Daoy (cell line): Measurements from ENCODE around the gene RHOT2. TPM values are rescaled to one million over a fixed set of nuclear protein-coding genes. Genes with fewer than 3 reads are reported as not detected.

Source experiments
- DNase-seq: peaks from one replicate; pipeline ENCODE4 v3.0.0-alpha.2; 2015; ENCODE audit warnings: low read depth
- total RNA-seq: library from RNA; depleted of rRNA; stranded (reverse); fragments of >200 nt; shearing (Covaris generic); gene quantifications from 2 replicates; pipeline ENCODE4 v1.2.3, GENCODE V29; 2014; rRNA removed

Gene RHOT2
- total RNA-seq = 38.7 and 42.9 TPM in 2 replicates

GRCh38 chr16:667780-668518, at the start of gene RHOT2:
Gene RHOT2, plus strand, starts transcription at chr16:668132. Its CDS starts 68 bp downstream, at chr16:668200.
- peak; percentile 94 for DNase-seq

GRCh38 chr16:619476-620100, 48.3 kb upstream of the RHOT2 start:
- DNase-seq = no peak

GRCh38 chr16:620700-621525, 47.0 kb upstream of the RHOT2 start:
- DNase-seq = no peak

DNA sequence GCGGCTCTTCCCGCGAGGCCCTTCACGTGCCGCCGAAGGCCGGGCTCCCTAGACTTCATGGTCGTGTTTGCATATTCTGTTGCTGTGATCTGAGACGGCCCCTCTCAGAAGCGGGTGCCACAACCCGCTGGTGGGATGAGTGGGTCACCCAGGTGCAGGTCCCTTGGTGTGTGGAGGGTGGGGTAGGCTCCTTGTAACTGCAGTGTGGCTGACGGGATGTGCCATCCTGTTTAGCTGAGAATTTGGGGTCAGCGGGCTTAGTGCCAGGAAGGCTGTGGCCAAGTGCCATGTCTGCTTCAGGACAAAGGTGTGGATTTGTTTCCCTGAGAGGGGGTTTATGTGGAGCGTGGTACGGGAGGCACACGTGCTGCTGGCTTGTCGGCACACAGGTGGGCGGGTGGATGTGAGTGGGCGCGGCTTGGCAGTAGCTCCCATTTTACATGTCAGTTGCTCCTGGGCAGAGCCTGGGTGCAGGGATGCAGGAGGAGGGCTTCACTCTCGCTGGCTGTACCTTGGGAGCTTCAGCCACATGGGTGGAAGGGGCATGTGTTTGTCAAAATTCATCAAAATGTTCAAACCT, 46.3 kb upstream of the RHOT2 start:
- no peak for DNase-seq

- DNase-seq = no peak
Measured at GRCh38 chr16:622920-623280, 45.0 kb upstream of the RHOT2 start.

- DNase-seq = no peak
Measured at GRCh38 chr16:624526-625070, 43.3 kb upstream of the RHOT2 start.

GRCh38 chr16:625117-625976, 42.6 kb upstream of the RHOT2 start:
- no peak for DNase-seq

- DNase-seq = no peak
Measured at GRCh38 chr16:625977-626765, 41.8 kb upstream of the RHOT2 start.

DNA sequence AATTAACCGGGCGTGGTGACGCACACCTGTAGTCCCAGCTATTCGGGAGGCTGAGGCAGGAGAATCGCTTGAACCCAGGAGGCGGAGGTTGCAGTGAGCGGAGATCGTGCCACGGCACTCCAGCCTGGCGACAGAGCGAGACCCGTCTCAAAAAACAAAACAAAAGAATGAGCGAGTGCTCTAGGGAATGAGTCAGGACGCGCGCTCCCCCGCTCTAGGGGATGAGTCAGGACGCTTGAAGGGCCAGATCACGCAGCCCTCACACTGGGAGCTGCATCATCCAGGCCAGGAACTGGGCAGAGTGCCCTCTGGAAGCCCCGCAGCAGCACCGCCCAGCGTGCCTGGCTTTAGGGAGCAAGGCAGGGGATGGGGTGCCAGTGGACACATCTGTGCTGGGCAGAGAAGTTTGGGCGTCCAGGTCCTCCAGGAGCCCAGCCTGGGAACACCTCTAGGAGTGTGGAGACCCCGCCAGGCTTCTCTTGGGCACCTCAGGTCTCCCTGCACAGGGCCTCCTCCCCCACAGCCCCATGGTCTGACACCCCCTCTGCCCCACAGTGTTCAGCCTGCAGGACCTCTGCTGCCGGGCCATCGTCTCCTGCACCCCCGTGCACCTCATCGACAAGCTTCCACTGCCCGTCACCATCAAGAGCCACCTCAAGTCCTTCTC, 41.0 kb upstream of the RHOT2 start:
- peak; percentile 97 for DNase-seq

DNA sequence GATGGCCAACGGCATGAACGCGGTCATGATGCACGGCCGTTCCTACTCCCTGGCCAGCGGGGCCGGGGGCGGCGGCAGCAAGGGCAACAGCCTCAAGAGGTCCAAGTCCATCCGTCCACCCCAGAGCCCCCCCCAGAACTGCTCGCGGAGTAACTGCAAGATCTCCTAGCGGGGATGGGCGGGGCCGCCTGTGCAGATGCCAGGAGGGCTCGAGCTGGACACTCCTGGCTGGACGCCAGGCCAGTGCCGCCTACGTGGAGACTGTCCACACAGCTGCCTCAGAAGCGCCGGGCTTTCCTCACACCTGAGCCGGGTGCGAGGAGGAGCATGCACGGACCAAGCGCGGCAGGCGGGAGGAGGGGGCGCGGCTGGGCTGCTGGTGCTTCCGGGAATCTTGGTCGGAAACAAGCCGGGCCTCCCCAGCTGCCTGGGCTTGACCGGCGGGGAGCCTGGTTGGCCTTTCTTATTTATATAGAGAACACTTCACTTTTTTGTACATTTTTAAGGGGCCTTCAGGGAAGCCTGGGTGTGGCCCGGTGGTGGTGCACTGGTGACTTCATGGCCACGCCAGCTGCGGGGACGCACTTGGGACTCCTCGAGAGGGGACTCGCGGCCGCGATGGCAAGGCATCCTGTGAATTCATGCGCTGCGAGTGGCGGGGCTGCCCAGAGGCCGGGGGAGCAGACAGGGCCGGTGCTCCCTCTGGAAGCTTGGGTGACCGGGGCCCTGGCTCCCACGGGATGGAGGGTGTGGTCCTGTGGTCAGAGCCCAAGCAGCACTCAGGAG, 40.3 kb upstream of the RHOT2 start:
- peak; percentile 65 for DNase-seq

- no peak for DNase-seq
Measured at GRCh38 chr16:628321-629061, 39.4 kb upstream of the RHOT2 start.

- no peak for DNase-seq
Measured at GRCh38 chr16:629185-629832, 38.6 kb upstream of the RHOT2 start.

GRCh38 chr16:629833-630248, 38.1 kb upstream of the RHOT2 start:
- no peak for DNase-seq

- DNase-seq = no peak
Measured at GRCh38 chr16:630249-630814, 37.6 kb upstream of the RHOT2 start.

DNA sequence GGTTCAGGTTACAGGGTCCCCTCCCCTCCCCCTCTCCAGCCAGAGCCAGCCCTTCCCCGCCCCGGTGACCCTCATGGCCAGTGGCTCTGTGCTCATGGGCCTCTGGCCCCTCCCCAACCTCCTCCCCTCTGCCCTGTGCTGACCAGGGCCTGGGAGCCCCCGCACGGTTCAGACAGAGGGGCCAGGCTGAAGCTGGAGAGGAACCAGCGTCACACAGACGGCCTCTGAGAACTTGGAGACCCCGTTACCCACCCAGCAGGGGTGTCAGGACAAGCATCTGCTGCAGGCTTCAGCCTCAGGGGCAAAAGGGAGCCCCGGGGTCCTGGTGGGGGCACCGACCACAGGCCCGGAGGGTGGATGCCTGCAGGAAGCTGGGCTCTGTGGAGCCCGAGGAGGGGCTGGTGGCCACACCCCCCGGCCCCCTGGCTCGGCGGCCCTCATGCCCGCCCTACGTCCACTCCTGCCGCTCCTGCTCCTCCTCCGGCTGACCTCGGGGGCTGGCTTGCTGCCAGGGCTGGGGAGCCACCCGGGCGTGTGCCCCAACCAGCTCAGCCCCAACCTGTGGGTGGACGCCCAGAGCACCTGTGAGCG, 37.0 kb upstream of the RHOT2 start, which contains the start of gene WFIKKN1:
WFIKKN1 (plus strand) TSS at position 171 of the 591 bp plus-strand sequence; CDS start at position 440, 269 bp downstream.
- no peak for DNase-seq

DNA sequence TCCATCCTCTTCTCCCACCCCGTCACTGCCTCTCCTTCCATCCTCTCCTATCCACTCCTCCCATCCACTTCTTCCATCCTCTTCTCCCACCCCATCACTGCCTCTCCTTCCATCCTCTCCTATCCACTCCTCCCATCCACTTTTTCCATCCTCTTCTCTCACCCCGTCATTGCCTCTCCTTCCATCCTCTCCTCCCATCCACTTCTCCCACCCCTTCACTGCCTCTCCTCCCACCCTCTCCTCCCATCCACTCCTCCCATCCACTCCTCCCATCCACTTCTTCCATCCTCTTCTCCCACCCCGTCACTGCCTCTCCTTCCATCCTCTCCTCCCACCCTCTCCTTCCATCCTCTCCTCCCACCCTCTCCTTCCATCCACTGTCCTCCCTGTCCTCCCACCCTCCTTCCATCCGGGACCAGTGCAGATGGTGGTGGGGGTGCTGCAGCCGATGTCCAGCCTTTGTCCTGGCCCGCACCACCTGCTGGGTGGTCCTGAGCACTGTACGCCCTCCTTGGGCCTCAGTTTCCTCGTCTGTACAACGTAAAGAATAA, 36.0 kb upstream of the RHOT2 start:
- DNase-seq = no peak
